Cerebellar cortex (tissue), 1 donor: Measurements from ENCODE around the gene ARHGAP42.

Experiments
- DNase-seq: peaks from one replicate; pipeline ENCODE4 v3.0.0-alpha.2; 2015; ENCODE audit warnings: low spot score

Gene ARHGAP42

GRCh38 chr11:100759106-100759505 lies 72.0 kb downstream of the ARHGAP42 start:
- DNase-seq, result no peak

DNA sequence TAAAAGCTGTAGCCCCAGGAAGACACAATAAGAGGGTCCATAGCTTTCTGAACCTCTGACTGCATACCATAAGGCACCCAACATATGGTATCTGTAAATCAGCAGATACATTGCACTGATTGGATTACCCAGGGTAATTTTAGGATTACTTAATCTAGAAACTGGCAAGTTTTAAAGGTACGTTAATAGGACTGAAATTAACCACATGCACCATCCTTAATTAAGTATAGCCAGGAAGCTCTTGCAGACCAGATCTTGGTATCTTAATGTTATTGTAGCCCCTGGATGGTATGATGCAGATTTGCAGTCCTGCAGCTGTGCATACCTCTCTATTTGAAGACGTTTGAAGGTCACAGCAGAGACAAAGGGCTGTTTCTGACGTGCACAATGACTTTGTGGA lies 72.8 kb downstream of the ARHGAP42 start:
- DNase-seq, result no peak

DNA sequence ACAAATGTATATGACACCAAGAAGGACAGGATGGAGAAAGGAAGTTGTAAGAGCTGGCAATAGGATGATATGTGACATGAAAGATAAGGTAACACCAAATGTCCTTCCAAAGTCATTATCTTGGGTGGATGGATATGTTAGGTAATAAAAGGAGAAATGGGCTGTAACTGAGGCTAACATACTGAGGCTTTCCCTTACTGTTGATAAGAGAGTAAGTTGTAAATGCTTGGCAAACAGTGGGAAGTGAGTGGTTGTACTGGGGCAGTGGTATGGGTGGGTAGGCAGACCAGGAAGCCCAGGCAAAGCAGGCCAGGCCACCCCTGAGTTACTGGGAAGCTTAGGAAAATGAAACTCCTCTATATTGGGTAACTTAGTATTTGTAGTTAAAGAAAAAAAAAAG lies 73.7 kb downstream of the ARHGAP42 start:
- DNase-seq, result no peak

GRCh38 chr11:100761841-100762240 lies 74.8 kb downstream of the ARHGAP42 start:
- no peak for DNase-seq

DNA sequence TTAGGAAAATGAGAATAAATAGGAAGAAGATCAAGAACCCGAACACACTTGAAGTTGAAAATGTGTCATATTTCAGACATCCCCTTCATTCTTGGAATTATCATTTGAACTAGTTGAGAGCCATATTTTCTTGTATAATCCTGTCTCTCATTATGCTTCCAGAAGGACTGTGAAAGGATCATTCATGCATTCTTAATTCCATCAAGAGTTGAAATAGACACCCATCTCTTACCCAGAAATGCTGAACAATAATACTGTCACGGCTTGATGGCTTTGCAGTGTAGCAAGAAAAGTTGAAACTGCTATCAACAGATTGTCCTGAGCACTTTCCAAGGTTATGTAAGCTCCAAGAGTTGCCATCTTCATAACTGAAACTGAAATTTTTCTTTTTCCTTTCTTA lies 79.7 kb downstream of the ARHGAP42 start:
- no peak for DNase-seq

- no peak for DNase-seq
Observed at GRCh38 chr11:100769165-100769564, 82.1 kb downstream of the ARHGAP42 start.

GRCh38 chr11:100769617-100770016 lies 82.5 kb downstream of the ARHGAP42 start:
- DNase-seq, result no peak

- no peak for DNase-seq
Observed at GRCh38 chr11:100774132-100774531, 87.0 kb downstream of the ARHGAP42 start.

DNA sequence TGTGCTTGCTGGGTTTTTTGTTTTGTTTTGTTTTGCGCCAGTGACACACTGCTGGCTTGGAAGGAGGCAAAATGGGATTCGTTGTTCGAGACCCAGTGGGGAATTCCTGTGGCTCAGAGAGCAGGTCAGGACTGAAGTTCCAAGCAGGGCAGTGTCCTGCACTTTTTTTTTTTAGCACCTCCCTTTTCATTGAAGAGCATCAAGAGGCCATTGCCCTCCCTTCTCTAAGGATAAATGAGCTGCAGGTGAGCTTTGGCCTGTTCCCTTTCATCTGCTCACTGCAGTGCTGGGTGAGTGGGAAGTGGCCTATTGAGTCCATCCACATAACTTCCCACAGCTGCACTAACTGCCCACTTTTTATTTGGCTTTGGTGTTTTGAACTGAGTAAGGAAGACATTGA lies 87.8 kb downstream of the ARHGAP42 start:
- DNase-seq, result no peak

DNA sequence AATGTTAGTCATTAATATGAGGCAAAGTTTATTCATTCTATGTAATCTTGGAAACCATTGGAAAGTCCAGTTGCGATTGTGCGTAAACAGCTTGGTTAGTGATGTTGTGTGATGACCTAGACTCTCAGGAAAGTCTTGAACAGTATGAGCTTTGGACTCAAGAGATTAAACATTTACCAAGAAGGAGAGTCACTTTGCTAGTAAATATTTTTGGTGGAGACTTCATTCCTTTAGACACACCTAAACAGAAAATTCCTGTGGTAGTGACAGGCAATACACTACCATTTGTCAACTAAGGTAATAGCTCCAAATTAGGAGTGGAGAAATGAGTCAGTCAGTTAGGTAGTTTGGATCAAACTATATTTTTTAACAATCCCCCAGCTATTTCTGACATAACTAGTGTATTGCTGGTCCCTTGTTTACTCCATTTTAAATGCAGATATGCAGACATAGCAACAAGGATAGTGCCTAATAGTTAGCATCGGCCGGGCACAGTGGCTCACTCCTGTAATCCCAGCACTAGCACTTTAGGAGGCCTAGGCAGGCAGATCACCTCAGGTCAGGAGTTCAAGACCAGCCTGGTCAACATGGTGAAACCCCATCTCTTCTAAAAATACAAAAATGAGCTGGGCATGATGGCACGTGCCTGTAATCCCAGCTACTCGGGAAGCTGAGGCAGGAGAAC lies 89.3 kb downstream of the ARHGAP42 start:
- DNase-seq, result no peak

DNA sequence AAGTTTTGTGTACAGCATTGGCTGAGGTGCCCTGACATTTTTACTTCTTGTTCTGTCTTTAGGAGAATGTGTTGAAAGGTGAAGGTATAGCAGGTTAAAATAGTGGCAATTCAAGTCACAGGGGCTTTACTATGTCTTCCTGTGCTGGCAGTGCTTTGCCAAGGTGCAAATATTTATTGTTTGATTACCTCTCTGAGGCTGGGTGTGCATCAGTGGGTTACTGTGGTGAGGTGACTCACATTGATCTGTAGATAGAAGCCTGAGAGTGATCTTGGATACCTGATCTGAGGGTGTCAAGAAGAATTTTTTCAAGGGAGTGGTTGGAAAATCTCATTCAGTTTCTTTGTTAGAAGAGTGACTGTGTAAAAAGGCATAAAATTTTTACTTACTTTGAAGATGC lies 90.0 kb downstream of the ARHGAP42 start:
- no peak for DNase-seq

- DNase-seq, result no peak
Observed at GRCh38 chr11:100777736-100778135, 90.6 kb downstream of the ARHGAP42 start.

DNA sequence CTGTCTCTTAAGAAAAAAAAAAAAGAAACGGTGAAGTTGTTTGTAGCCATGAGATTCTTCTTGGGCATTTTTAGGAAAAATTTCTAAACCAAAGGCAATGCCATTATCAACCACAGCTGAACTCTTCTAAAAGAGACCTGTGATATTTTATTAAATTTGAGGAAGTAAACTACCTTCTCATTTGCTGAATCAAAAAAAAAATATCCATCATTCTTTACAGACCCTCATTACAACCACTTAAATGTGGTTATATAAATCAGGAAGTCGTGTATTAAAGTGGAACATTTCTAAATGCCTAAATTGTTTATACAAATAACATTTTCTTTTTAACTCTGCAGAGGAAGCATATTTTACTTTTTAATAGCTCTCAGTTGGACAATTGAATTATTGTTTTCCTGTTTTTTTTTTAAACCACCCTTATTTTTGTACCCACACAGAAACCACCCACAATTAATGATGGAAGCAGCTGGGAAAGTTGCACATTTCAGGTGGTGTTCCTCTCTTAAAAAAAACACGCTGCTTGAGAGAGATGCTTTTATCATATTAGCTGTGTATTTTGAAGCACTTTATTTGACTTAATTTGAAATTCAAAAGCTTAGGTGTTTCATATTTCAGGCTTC lies 91.2 kb downstream of the ARHGAP42 start:
- DNase-seq, result no peak

DNA sequence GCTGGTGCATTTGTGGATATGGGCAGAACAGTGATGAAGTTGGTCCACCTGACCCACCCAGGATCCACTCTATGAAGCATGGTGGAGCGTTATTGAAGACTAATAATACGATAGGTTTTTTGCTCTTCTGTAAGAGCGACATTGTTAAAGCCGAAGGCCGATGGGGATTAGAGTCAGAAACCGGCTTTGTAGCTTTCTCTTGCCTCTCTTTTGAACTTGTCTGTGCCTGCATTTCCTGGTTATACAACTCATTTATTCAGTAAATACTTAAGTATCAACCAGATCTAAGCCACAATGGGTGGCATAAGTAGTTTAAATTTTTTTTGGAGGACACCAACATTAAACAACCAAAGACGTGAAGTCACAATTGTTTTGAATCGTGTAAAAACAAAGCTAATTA lies 93.4 kb downstream of the ARHGAP42 start:
- DNase-seq, result no peak

DNA sequence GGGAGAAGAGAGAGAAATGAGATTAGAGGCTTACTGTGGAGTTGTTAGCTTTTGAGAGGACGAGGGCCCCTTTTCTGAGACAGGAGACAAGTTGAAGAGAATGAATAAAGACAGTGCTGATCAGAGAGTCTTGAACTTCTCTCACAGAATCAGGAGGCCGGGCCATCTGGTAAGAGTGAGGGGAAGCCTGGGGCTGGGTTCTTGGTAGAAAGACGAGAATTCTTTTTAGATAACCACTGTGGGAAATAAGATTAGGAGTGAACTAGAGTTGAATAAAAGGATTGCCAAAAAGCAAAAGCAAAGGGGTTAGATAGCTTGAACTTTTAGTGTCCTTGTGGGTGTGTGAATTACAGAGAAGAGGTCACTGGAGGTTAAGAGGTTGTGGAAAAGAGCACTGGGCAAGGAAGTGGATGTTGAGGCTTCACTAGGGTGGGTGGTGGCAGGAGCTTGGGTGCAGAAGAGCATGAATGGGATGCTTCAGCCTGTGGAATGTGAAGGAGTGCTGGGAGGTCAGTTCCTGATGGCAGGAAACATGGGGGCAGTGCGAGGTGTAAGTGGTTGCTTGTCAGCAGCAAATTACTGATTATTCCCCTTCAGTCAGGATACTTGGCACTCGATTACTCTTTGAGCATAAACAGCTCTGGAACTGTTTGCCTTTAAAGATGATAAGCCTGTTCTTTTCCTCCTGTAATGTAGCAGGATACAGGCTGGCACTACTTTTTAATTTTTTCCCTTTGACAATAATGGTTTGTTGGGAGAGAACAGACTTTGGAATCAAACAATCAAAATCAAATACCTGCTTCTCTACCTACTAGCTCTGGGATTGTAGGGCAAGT lies 98.3 kb downstream of the ARHGAP42 start:
- DNase-seq, result no peak

- DNase-seq, result no peak
Observed at GRCh38 chr11:100788561-100789295, 101.6 kb downstream of the ARHGAP42 start.

DNA sequence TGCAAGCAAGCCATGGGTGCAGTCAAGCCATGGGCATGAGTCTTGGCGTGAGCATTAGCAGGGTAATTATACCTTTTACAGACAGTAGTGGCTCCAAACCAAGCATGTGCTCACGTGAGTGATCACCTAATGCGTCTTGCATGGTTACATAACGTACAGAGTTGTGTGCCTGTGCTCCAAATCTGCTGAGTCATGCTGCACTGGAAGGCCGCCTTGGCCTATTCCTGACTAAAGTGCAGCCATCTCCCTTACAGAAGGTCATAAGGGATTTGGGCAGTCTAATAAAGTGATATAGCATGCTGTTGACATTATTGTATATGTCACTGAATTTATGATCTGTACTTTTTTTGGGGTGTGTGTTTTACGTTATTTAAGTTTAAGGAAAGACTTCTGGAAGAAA lies 102.4 kb downstream of the ARHGAP42 start:
- no peak for DNase-seq

GRCh38 chr11:100790073-100790472 lies 103.0 kb downstream of the ARHGAP42 start:
- DNase-seq, result no peak

GRCh38 chr11:100791103-100791502 lies 104.0 kb downstream of the ARHGAP42 start:
- no peak for DNase-seq

- no peak for DNase-seq
Observed at GRCh38 chr11:100791860-100792259, 104.8 kb downstream of the ARHGAP42 start.

- no peak for DNase-seq
Observed at GRCh38 chr11:100793525-100793924, 106.4 kb downstream of the ARHGAP42 start.

GRCh38 chr11:100794446-100794845 lies 107.4 kb downstream of the ARHGAP42 start:
- DNase-seq, result no peak
